ENCODE results near the gene LIPC. TPM values are rescaled to one million over a fixed set of nuclear protein-coding genes. Genes with fewer than 3 reads are reported as not detected.

The LIPC gene
- total and polyA plus RNA-seq, 10 of the 15 experiments (the other 5 are each of a cell fraction or from before 2014, with no cell fraction given): 0.06 to 0.31 (median 0.16) TPM; not detected in 1

DNA sequence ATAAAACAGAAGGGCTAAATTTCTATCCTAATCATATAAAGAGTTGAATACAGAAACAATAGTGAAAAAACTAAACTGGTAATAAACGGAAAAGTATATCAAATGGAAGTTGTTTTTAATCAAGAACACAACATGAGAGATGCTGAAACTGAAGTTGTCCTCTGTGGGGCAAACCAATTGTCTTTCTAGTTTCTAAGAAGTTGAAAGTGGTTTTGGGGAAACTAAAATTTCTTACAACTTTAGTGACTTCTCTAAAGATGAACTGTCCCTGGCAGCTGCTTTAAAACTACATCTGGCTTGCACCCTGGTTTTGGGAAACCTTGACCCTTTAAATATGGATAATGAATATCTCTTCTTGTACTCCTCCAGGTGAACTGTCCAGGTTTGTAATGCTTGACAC, 162.1 kb downstream of the LIPC start:
- Histone ChIP-seq H3K36me3 (ENCODE audit: control insufficient read depth in 2 of 2, insufficient read depth in 2 of 2, low read length in 1 of 2) (peaks cover 0 to 12% of the 10 kb centered on the region in 2 experiments; a peak in 3 of 4 replicates), H2AFZ (ENCODE audit: control insufficient read depth, low read depth, low read length) (no peak overlapping the region), H3K4me3 (no peak overlapping the region), H4K20me1 (ENCODE audit: control insufficient read depth, insufficient read depth) (no peaks in the 10 kb centered on the region), H3K4me1 (ENCODE audit: control insufficient read depth, insufficient read depth, low read length) (peaks cover 16% of the 10 kb centered on the region), H3K4me2 (ENCODE audit: control insufficient read depth, insufficient read depth) (peak overlapping the region; percentile 34; the same call in 1 of the 2 replicates), H3K27me3 (replicated peaks in 1 of 2; ENCODE audit: control insufficient read depth in 2 of 2, insufficient read depth in 2 of 2, low read length in 1 of 2) (no peaks in the 10 kb centered on the region), H3K9me3 (replicated peaks; ENCODE audit: control insufficient read depth, insufficient read depth, low read length) (no peaks in the 10 kb centered on the region), H3K9ac (ENCODE audit: control insufficient read depth, insufficient read depth, low read length) (no peak overlapping the region), H3K79me2 (ENCODE audit: control insufficient read depth, insufficient read depth, low read length) (no peaks in the 10 kb centered on the region), H3K27ac (ENCODE audit: control insufficient read depth, insufficient read depth) (no peak overlapping the region)
- ChIA-PET CTCF (no interaction called here), SMC1A (ENCODE audit: uncharacterized antibody, unreplicated experiment) (interaction anchor here (1.2 kb wide), 1 partner anchor 10 kb away, joined by 3 read pairs; no protein-coding TSS in a partner anchor), RAD21 (ENCODE audit: unreplicated experiment) (no interaction called here), POLR2A (no interaction called here)
- peak; percentile 41 for FAIRE-seq
- no peak for TF ChIP-seq CBX5 (IDR thresholded peaks at IDR 0.05; ENCODE audit: low read depth)
- TF ChIP-seq YBX1 (IDR thresholded peaks at IDR 0.05): no peak
- TF ChIP-seq SMARCA5 (IDR thresholded peaks at IDR 0.05): no peak
- TF ChIP-seq BRCA1 (IDR thresholded peaks at IDR 0.05; ENCODE audit: low read depth, low read length): no peak
- 0 out of 2 replicates have a peak, but pooled peaks have one; percentile 17 for TF ChIP-seq RUNX3 (IDR thresholded peaks at IDR 0.05; ENCODE audit: low read length)
- no peak for TF ChIP-seq GABPA (IDR thresholded peaks at IDR 0.05; ENCODE audit: low read depth)
- TF ChIP-seq, protein P1, sequence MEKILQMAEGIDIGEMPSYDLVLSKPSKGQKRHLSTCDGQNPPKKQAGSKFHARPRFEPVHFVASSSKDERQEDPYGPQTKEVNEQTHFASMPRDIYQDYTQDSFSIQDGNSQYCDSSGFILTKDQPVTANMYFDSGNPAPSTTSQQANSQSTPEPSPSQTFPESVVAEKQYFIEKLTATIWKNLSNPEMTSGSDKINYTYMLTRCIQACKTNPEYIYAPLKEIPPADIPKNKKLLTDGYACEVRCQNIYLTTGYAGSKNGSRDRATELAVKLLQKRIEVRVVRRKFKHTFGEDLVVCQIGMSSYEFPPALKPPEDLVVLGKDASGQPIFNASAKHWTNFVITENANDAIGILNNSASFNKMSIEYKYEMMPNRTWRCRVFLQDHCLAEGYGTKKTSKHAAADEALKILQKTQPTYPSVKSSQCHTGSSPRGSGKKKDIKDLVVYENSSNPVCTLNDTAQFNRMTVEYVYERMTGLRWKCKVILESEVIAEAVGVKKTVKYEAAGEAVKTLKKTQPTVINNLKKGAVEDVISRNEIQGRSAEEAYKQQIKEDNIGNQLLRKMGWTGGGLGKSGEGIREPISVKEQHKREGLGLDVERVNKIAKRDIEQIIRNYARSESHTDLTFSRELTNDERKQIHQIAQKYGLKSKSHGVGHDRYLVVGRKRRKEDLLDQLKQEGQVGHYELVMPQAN (conservative IDR thresholded peaks at IDR 0.05): no peak
- peak; percentile 52; the same call in 2 of the 3 replicates for ATAC-seq
- BruUV-seq (replicated peaks): no TSS peak
- intact Hi-C loops (cut with micrococcal nuclease; ENCODE audit: unreplicated experiment): no loop called here
- in situ Hi-C loops (cut with MboI): no loop called here
- DNase-seq (ENCODE audit: low read depth, low spot score): no peak
- 6% methylated on average over 1 of the region's 1 CpG for WGBS (ENCODE audit: insufficient coverage, insufficient replicate concordance, low lambda C conversion rate, missing lambda C conversion rate)

All from GM12878 (cell line).